Epidermal melanocyte (primary cell): Measurements from ENCODE around the gene AFAP1.

ENCODE experiments used
- DNase-seq: peaks from one replicate; pipeline ENCODE4 v3.0.0; 2011; ENCODE audit warnings: low spot score; ENCODE audit not compliant: insufficient read length

Gene AFAP1

DNA sequence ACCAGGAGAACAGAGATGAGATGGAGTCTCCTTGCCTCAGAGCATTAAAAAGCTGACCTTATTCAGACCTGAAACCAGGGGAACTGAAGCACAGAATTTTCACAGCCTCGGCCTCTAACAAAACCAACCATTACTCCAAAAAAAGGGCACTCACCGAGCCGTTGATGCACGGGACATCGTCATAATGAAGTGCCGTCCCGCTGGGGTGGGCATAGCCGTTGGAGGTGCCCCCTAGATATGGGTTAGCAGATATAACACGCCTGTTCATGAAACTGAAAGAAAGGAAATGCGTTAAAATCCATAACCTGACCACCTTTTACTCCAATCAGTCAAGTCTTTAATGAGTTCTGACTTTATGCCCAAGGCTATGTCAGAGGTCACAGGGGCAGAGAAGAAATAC, 153.6 kb downstream of the AFAP1 start:
- no peak for DNase-seq

DNA sequence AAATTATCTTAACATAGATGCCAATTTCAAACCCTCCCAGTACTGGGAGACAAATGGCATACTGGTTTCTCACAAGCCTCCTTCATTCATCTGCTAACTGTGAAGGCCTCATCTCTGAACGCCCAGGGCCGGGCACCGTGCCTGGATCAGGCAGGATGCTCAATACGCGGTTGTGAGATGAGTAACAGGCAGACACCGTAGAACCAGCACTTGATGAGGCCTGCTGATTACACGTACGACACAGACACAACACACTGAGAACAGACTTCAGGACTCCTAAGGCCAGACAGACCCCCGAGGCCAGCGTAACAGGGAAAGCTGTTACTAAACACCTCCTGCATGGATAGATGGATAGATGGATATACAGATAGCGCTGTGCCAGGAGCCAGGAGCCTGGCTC, 154.6 kb downstream of the AFAP1 start:
- DNase-seq: no peak

DNA sequence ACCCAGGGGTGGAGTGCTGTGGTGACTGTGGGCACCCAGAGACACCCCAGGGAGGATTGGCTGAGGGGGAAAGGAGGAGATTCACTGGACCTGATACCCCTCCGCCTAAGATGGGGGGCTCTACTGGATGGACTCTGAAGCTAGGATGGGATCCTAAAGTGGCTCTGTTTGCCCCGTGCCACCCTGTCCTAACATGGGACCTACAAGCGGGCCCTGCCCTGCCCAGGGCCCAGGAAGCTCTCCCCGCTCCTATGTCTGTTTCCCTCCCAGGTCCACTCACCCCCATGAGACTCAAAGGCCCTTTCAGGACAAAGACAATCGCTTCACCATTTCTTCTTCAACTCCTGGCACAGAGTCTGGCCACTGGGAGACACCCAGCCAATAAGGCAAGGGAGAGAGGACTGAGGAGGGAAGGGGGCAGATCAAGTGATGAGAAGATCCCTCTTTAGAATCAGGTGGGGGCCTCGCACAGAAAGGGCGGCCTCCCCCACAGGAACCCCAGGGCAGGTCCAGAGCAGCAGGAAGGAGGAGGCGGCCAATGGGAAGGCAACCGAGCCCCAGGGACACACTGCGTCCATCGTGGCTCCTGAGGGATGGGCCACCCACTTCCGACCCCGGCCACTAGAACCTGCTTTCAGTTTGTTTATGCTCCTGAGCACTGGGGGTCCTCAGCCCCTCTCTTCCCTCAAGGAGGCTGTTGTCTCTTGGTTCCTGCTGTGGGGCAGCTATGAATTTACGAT, 155.4 kb downstream of the AFAP1 start:
- DNase-seq: no peak

DNA sequence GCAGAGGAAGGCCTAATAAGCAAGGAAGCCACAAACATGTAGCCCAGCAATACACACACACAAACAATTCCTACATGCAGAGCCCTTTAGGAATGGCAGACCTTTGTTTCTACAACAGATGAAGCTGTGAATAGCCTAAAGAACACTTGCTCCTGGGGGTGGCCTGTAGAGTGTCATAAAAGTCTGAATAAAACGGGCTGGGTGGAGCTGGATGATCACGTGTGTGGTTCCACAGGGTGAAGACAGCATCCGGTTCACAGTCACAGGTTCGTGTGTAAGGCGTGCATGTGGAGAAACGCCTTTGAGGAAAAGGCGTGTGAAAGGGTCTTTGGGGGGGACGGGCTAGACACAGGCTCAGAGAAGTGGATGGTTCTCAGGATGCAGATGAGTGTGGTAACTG, 156.1 kb downstream of the AFAP1 start:
- no peak for DNase-seq

DNA sequence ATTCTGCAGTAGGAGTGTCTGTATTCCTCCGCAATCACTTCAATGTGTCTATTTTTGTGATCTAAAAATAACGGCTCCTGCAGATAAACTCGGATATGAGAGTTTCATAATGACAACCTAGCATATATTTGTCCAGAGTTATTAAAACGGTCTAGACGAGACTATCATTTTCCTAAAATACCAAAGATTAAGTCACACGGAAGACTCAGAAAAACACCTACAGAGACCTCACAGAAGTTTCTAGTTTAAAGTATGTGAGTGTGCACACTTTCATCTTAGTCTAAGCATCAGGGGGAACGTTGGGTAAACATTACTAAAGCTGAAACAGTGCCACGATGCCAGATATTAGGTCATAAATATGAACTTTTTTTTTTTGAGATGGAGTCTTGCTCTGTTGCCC, 156.9 kb downstream of the AFAP1 start:
- DNase-seq: no peak

DNA sequence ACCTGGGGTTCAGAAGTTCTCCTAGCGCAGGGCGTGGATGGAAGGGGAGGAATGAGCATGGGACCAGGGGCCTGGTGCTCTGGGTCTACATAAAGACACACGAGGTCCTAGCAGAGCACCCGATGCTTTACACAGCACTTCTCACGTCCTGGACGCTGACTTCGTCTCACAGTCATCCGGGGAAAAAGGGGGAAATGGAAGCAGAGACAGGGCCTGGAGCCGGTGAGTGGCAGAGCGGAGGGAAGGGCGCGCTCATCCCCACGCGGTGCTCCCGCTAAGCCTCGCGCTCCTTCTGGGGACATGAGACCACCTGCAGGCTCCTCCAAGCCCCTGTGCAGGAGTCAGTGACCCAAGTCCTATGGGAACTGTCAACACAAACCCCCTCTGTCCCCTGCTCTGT, 157.7 kb downstream of the AFAP1 start:
- no peak for DNase-seq

DNA sequence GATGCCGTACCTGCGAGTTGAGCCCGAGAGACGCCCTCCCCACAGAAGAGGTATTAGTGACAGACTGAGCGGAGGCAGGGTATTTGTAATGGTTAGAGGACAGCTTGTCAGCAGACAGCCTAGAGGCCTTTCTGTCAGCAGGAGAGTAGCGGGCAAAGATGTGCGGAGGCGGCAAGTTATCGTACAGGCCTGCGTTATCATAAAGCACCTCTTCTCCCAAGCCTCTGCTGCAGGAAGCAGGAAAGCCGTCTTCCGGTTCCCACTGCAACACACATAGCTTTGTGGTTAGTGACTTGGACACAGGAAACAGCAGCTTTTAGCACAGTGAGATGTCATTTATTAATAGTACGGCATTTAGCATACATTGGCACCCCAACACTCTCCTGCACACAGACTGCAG, 158.3 kb downstream of the AFAP1 start:
- DNase-seq: no peak

DNA sequence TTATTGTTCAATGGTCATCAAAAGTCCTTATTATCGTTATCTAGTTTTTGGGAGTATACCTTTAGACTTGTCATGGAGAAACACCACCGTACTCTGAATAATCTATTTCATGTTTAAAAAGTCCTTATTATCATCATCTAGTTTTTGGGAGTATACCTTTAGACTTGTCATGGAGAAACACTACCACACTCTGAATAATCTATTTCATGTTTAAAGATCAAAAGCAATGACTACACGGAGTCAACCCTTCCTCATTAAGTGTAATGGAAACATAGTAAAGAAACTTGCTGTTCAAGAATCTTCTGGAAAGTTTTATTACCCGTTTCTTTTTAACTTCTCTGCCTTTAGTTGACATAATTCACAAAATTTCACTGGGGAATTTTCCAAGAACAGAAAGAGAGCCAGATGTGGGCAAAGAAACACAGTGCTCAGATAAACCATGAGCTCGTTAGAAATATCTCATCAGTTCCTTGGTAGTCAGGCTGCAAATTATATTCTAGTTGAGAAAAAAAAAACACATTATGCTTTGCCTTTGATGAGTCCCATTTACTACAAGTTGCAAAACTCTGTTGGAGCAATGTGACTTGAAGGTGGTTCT, 158.8 kb downstream of the AFAP1 start:
- no peak for DNase-seq

DNA sequence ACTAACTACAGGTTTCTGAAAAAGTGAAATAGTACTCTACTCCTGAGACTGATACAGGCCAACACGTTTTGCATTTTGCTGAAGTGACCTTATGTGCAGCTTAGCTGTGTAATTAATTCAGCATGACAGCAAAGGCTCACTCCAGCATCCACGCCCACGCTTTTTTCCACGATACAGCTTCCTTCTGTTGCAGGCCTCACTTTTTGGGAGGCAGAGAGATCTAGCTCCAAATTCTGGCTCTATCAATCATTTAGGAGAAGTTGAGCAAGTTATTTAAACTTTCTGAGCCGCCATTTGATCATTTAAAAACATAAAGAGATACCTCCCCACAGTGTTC, 160.3 kb downstream of the AFAP1 start:
- no peak for DNase-seq

DNA sequence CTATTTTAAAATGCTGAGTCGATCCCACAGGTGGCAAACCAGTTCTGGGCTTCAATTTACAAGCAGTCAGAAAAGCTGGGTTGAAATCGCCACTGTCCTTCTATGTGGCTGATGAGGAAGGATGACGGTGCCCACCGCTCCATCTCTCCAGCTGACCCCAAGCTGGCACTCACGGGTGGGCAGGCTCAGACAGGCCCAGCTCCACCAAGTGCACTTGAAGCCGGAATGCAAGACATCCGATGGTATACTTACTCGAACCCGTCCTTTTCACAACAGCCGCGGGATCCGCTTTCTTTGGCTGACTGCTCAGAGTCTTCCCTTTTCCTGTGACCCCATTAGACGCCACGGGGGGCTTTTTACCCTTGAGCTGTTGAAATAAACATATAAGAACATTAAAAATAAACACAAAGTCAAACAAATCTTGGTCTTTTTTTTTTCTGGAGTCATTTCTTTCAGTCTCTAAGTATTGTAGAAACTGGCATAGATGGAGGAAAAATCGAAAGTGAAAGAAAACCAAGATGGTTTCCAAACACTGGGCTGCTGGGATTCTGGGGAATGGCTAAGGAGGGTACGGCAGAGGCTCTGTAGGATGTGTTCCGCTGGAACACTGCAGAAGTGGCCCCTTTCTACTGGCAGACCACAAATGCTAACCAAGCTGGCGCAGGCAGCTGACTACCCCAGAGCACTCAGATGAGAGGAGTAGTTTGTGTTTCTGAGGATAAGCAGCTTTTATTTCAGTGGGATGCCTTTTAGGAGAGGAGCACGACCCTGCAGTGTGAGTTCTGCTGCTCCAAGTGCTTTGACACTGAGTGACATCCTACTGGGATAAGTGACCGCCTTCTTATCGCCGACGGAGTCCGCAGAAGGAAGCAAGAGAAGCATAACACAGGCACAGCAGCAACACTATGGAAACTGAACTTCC, 160.9 kb downstream of the AFAP1 start:
- DNase-seq: no peak

DNA sequence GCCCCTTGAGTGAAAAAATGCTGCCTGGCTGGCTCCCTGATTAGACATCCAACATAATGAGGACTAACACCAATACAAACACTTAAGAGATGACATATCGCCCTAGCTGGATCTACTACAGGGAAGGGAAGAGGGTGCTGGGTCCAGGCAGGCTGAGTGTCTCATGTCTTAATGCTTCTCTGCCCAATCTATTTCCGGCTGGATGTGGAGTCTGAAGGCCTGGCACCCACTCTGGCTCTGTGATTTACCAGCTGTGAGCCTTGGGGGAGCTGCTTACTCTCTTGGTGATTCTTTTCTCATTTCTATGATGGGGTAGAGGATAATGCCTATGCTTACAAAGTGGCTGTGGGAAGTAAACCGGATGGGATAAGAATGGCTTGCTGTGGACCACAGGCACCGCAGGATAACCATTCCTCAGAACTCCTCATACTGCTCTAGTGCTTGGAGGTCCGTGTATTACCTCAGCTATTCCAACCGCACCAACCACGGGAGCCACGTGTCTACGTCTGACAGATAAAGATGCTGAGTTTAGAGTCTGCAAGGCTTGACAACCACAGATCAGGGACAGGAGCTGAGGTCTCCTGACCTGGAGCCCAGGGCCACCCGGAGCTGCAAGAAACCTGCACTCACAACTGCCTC, 161.7 kb downstream of the AFAP1 start:
- DNase-seq: no peak

DNA sequence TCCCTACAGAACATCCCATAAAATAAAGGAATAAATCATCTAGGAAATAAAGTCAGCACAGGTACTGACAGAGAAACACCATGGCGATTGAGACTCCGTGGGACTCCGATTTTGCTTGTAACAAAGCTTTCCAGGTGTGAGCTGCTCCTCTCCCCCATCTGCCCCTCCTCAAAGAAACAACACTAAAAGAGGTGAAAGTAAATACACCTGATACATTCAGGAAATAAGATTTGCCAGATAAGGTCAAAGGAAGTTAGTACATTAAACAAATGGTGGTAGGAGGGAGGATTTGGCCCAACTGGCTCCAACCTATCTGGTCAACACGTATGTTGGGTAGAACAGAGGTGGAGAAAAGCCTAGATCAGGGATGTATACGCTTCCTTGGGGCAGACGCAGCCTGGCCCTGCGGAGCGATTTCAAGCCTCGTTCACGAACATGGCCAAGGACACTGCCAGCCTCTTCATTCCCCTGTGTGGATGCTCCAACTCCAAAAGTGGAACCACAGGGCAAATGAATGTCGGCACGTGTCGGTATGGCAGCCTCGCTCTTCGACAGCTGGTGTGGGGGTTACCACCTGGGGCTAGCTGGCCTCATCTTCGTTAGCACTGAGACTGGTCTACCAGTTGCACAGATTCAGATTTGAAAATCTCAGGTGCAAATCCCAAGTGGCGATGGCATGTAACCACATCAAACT, 162.5 kb downstream of the AFAP1 start:
- no peak for DNase-seq

DNA sequence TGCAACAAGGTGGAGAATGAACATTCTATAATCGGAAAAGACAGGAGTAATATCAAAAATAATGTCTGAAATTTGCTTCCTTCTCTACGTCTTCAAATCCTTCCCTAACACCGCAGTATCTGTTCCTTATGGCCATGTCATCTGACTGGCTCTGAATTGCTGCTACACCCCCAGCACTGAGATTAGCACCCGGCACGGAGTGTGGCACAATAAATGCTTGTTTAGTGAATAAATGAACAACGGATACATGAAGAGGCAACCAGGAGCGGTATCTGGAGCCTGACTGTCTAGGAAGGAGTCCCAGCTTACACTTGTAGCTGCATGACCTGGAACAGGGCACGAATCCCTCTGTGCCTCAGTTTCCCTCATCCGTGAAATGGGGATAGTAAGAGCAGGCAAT, 164.3 kb downstream of the AFAP1 start:
- no peak for DNase-seq

DNA sequence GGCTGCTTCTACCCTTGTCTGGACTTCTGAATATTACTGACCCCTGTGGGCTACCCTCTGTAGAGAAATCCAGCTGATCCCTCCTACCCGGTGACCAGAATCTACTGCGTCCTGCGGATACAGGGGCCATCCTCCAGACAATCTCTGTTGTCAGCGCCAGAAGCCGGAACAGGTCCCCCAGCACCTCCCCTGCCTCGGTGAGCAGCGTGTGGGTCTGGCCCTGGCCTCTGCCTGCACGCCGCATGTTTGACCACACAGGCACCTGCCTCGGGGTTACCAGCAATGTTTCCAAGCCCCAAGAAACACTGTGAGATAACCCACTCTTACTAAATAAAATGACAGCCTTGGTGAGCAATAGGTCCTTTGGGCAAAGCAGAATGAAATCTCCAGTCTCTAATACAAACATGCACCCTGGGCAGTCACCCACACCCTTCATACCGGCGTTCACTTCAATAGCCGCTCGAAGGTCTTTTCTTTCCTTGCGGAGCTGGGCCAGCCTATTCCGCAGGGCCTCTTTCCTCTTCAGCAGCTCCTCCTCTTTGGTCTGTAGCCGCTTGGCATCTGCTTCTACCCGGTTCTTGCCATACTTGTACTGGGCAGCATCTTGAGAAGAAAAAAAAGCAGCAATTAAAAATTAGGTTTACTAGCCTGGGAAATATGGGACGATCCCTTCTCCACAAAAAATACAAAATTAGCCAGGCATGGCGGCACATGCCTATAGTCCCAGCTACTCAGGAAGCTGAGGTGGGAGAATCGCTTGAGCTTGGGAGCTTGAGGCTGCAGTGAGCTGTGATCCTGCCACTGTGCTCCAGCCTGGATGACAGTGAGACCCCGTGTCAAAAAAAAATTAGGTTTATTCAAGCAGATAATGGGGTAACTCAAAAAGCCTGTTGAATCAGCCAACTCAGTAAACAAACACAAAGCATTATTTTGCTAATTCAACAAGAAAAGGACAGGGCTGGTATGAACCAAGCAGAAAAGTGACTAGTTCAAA, 165.1 kb downstream of the AFAP1 start:
- no peak for DNase-seq

DNA sequence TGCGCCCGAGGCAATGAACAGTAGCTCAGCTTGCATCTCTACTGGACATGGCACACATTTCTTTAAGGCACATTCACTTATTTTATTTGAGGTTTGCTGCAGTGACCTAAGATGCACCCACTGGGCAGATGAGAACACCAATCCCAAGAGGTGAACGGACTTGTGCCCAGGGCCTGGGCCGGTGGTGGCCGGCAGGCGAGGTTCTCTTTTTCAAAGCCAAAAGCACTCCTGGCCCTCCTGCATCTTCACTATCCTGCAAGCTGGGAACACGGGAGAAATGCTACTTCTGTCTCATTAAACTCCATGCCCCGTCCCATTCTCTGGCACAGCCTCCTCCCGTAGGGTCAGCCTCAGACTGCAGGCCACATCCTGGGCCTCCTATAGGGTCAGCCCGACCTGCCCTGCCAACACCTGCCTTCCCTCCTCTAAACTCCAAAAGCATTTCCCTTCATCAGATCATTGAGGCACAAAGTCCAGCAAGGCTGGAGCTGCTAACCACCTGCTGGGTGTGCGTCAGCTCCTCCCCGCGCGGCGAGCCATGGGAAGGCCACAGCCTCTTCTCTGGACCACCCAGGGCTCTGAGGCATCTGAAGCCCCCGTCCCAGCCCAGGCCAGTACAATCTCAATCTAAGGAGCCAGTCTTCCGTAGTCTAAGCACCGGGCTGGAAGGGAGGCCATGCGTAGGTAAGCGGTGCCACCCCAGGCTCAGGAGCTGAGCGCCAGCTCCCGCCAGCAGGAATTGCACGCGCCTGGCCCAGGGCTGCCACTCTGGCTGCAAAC, 166.1 kb downstream of the AFAP1 start:
- no peak for DNase-seq

DNA sequence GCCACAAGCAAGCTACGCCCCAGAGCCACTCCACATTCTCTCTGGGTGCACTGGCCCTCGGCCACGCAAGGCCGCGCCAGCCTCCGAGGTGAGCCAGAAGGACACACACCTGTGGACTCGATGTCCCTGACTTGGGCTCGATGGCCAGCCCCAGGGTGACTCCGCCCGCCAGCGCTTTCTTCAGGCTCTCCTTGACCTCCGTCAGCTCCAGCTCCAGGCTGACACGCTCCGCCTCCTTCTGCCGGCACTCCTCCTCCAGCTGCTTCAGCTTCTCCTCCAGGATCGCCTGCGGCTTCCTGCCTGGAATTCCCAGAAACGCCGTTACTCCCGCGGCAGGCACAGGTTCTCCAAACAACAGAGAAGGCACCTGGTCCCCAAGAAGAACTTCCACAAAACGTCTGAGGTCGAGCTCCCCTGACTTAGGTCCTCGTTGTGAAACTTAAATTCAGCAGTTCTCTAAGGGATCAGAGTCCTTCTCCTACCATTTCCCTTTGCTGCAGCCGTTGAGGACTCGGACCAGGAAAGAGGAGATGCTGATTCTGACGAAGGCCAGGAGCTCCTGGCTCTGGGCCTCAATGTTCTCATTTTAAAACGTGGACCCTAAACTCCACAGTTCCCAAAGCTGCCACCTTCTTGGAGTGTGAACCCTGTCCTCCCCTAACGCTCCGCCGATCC, 166.8 kb downstream of the AFAP1 start:
- no peak for DNase-seq

DNA sequence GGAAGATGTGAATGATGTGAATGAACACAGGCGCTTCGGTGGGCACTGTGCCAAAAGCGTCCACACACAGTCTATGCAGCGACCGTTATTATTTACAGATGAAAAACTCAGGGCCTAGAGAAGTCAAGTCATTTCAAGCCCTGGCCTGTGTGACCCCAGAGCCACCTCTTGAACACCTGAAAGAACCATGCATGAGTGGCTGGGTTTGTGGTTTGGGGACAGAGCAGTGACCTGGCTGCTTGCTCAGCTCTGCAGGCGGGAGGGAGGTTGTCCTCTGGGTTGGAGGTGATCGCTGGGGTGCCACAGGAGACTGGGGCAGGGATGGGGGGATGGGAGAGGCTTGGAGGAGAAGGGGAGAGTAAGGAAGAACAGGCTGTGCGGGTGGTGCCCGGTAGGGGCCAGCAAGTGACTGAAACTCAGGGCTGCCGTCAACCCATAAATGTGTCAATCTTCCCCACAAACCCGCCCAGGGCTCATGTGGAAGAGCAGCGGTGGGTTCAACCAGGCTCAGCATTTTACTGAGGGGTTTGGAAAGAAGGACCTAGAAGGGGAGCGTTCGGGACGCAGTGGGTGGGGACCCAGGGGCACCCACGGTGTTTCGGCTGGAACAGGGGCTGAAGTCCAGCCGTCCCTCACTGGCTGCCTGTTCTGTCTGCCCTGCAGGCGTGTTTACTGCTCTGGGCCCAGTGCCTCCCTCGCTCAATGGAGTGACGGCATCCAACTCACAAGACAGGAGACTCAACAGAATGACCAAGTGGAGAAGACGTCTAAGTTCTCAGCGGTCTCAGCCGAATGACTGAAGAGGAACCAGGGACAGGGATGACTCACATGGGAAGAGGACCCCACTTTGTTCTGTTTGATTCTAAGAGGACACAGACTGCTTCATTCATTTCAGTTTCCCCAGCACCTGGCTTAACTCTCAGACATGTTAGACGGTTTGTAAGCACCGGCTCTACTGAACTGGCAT, 167.8 kb downstream of the AFAP1 start:
- no peak for DNase-seq

DNA sequence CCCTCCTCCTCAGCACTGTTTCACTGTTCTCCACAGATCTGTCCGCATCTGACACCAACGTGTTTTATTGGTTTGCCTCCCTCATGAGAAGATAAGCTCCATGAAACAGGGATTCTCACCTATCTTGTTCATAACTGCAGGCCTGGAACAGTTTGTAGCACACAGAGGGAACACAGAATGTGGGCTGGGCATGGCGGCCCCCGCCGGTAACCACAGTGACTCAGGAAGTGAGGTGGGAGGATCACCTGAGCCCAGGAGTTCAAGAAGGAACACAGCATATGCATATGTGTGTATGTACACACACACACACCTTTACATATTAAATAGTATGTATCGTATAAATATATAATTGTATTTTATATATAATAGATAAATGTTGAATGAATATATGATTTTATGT, 168.6 kb downstream of the AFAP1 start:
- DNase-seq: no peak
